HG02981 (cell line): ENCODE data around the gene CFAP119.
A peak's percentile ranks its signal among the peaks of the same experiment; 100 is the strongest.

Experiments
- ATAC-seq: cut with Tn5 transposase; IDR thresholded peaks from one replicate; pipeline ENCODE4 v1.9.1; 2021; ENCODE audit warnings: mild to moderate bottlenecking, moderate library complexity; ENCODE audit not compliant: unreplicated experiment

The CFAP119 gene

GRCh38 chr16:30782486-30783279, 20.8 kb upstream of the CFAP119 start:
- no peak for ATAC-seq

DNA sequence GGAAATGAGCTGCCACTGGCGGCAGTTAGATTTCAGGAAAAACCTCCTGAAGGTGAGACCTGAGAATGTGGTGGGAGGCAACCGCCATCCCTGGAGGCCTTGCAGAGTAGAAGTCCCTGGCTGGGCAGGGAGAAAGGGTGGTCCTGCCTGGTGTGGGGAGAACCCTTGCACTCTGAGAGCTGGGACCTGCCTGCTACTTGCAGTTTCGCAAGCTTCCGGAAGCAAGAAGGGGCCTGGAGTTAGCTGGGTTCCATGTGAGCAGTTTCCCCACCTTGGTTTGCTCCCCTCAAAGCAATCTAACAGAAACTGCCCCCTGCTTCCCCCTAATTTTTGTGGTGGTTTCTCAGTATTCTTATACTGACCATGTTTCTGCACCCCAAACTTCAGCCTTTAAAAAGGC, 18.7 kb upstream of the CFAP119 start:
- no peak for ATAC-seq

- no peak for ATAC-seq
Measured at GRCh38 chr16:30780021-30780420, 18.2 kb upstream of the CFAP119 start.

- ATAC-seq: no peak
Measured at GRCh38 chr16:30779596-30779995, 17.7 kb upstream of the CFAP119 start.

DNA sequence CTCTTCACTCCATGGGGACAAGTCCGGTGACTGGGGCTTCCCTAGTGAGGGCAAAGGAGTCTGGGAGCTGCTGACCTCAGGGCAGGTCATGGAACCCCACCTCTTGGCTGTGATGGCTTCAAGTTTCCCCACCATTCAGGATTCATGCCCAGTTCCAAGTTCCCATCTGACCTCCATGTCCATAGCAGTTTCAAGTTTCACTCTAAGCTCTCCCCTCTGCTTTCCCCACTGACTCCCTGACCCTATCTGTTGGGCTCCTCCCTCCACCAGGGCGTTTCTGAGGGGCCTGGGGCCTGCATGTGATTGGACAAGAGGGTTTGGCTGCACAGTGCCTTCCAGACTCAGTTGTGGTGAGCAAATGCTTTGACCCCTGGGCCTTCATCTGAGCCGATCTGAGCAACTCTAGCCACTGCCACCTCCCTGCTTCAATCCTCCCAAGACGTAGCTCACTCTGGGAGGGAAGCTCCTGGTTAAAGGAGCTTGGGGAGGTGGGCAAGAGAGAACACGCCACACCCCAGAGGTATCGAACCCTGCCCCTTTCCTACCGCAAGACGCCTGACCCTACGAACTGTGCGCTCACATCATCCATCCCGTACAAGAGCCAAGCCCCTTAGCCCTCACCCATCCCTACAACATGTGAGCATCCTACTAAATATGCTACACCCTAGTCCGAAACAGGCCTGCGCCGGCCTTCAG, 16.8 kb upstream of the CFAP119 start:
- ATAC-seq: no peak

DNA sequence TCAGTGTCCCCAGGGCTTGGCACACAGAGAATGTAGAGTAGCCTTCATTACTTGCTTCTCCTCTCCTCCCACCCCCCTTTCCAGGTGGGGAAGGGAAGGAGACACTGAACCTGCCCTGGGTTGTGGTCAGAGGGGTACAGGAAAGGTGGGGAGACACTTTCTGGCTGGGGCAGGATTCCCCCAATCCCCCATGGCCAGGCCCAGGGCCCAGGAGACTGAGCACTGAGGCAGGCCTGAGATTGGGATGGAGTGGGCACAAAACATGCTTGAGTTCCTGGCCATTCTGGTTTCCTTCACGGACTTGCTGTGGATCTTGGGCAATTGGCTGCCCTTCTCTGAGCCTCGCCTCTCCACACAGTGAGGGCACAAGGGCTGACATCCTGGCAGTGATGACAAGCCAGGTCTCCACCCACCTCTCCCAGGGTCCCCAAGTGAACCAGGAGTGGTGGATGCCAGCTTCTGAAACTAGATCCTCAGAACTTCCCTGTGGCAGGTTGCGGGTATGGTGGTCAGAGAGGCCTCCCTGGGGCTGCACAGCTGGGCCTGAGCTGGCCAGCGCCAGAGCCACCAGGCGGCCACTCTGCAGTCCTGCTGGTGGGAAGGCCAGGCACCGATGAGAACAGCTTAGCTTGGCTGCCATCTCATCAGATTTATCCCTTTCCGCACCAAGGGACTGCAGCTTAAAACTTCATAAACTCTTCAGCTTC, 15.9 kb upstream of the CFAP119 start:
- no peak for ATAC-seq

DNA sequence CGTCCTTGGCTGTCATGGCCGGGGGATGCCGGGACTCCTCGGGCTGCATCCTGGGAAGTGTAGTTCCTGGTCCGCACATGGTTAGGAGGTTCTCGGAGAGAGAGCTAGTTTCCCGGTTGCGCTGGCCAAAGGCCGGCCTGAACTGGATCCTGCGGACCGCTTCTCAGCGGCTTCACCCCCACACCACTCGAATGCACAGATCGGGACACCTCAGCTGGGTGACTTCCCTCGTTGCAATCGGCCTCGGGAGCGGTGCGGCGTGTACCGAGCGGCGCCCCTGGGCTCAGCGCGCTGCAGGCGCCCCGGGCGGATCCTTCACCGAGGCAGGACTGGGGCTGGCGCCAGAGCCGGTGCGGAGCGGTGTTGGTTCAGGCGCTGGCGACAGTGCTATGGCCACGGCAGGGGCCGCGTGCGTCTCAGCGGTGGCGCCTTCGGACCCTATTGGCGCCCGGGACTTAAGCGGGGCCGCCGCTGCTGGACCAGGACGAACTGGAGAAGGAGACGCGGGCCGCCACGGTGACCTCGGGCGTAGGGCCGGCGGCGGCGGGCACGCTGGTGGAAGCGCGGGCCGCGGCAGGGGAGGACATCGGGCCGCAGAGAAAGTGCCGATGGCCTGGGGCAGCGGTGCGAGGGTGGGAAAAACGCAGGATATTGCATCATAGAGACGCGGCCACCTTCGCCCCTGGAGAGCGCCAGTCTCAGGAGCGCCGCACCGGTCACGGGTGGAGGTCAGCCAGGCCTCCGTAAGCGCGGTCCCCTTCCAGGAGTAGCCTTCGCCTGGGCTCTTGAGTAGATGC, 13.7 kb upstream of the CFAP119 start:
- peak; percentile 55 for ATAC-seq

DNA sequence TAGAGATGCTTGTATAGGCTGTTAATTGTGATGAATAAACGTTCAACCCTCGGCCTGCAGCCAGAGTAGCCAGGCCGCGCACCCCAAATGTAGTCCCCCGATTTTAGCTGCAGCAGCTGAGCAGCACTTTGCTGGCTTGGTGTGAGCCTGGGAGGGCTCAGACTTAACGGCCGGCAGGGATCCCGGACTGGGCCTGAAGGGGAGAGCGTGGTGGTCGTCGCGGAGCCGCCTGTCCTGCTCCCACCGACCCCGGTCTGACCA, 13.2 kb upstream of the CFAP119 start:
- no peak for ATAC-seq

GRCh38 chr16:30774367-30775130, 12.7 kb upstream of the CFAP119 start:
- no peak for ATAC-seq

- ATAC-seq: no peak
Measured at GRCh38 chr16:30773826-30774225, 12.0 kb upstream of the CFAP119 start.

GRCh38 chr16:30771726-30772125, 9.9 kb upstream of the CFAP119 start:
- ATAC-seq: no peak

GRCh38 chr16:30769379-30770089, 7.7 kb upstream of the CFAP119 start:
- ATAC-seq: no peak

- no peak for ATAC-seq
Measured at GRCh38 chr16:30768583-30769181, 6.8 kb upstream of the CFAP119 start.

DNA sequence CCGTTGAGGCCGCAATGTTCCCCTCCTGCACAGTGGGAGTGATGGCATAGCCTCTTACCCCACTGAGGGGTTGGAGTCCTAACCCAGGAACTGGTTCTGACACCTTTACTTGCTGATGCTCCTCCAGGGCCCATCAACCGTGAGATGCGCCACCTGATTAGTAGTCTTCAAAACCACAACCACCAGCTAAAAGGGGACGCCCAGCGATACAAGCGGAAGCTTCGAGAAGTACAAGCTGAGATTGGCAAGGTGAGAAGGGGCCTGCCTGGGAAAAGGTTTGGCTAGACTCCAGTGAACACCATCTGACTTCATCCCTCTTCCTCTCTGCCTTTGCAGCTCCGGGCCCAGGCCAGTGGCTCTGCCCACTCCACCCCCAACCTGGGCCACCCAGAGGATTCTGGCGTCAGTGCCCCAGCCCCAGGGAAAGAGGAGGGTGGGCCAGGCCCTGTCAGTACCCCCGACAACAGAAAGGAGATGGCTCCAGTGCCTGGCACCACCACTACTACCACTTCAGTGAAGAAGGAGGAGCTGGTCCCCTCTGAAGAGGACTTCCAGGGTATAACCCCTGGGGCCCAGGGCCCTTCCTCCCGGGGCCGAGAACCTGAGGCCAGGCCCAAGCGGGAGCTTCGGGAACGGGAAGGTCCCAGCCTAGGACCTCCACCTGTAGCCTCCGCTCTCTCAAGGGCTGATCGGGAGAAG, 6.1 kb upstream of the CFAP119 start:
- no peak for ATAC-seq

- no peak for ATAC-seq
Measured at GRCh38 chr16:30766933-30767284, 5.0 kb upstream of the CFAP119 start.

- ATAC-seq: no peak
Measured at GRCh38 chr16:30766206-30766932, 4.5 kb upstream of the CFAP119 start.

DNA sequence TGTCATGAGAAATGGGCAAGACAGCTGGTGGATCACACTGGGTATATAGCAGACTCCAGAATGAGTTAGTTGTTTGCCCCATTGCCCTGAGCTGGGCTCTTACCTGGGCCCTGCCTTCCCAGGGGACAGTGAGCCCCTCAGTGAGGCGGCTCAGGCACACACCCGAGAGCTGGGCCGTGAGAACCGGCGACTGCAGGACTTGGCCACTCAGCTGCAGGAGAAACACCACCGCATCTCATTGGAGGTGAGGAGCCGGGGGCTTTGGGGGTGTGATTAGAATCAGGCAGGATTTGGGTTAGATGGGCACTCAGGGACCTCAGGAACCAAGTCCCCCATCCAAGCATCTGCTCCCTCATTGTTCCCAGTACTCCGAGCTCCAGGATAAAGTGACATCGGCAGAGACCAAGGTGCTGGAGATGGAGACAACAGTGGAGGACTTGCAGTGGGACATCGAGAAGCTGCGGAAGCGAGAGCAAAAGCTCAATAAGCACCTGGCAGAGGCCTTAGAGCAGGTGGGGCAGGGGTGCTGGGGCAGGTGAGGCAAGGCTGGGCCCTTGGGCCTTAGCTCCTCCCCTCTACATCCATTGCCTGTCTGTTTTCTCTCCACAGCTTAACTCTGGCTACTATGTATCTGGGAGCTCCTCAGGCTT, 3.1 kb upstream of the CFAP119 start:
- no peak for ATAC-seq

DNA sequence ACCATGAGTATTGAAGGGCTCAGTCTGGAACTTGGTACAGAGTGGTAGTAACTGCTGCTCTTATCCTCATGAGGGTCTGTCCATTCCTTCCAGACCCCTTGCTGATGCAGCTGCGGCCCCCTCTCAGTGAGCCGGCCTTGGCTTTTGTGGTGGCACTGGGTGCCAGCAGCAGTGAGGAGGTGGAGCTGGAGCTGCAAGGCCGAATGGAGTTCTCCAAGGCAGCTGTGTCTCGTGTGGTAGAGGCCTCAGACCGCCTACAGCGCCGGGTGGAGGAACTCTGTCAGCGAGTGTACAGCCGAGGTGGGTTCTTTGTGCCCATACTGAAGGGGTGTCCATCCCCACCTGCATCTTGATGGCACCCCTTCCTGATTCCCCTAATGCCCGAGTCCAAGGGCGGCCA, 2.2 kb upstream of the CFAP119 start:
- no peak for ATAC-seq
